Tibial artery (tissue), 4 donors: ENCODE data around the gene NOP9.

Experiments used
- DNase-seq, 2 donors: peaks; one replicate each; pipeline ENCODE4 v3.0.0-alpha.2; 2019
- H3K27ac ChIP-seq, 2 donors: fragments of 200-600 bp; sonication (generic) in 1 of 2; 1 replicate in 1 of 2; 2 replicates in 1 of 2; pipeline ENCODE4 v1.5.1; 2018 to 2019; ENCODE audit warnings: mild to moderate bottlenecking in 1 of 2
- H3K27me3 ChIP-seq, 2 donors: fragments of 200-600 bp; sonication (generic) in 1 of 2; one replicate each; pipeline versions ENCODE4 v1.5.1 to v1.6.0; 2016 to 2019
- H3K36me3 ChIP-seq, 3 donors: fragments of 200-600 bp; sonication (generic) in 2 of 3; one replicate each; pipeline ENCODE4 v1.5.1; 2016 to 2019; ENCODE audit warnings: mild to moderate bottlenecking in 2 of 3
- H3K4me1 ChIP-seq, 4 donors: fragments of 200-600 bp; sonication (generic) in 2 of 4; 1 replicate in 3 of 4; 2 replicates in 1 of 4; pipeline ENCODE4 v1.5.1; 2016 to 2019
- H3K4me3 ChIP-seq, 2 donors: fragments of 200-600 bp; sonication (generic) in 1 of 2; 1 replicate in 1 of 2; 2 replicates in 1 of 2; pipeline ENCODE4 v1.5.1; 2018 to 2019; ENCODE audit warnings: mild to moderate bottlenecking in 2 of 2
- H3K9me3 ChIP-seq, 3 donors: fragments of 200-600 bp; sonication (generic) in 1 of 3; one replicate each; pipeline ENCODE4 v1.5.1; 2016 to 2019
- CTCF ChIP-seq, 2 experiments: fragments of 200-600 bp in 1 of 2; fragments of 450-650 bp in 1 of 2; IDR thresholded peaks; one replicate each; pipeline ENCODE4 v1.5.1; 2017 to 2019; ENCODE audit warnings: antibody characterized with exemption in 2 of 2, mild to moderate bottlenecking in 1 of 2, moderate library complexity in 1 of 2
- intact Hi-C: fragments of 100-400 bp; cut with DNase I; formaldehyde crosslinking; loops from one replicate; pipeline ENCODE4 v1.15.0; 2023; ENCODE audit warnings: low total_unique reads

NOP9 gene

GRCh38 chr14:24356208-24356607 lies 56.6 kb downstream of the NOP9 start:
- TF ChIP-seq CTCF (IDR thresholded peaks at IDR 0.05): no peak
- intact Hi-C loops: no loop called here
- DNase-seq: no peak

More at GRCh38 chr14:24356208-24356607, 56.6 kb downstream of the NOP9 start:
- H3K4me3 ChIP-seq: no peak overlapping the region
- H3K4me1 ChIP-seq: no peaks in the 10 kb centered on the region
- no peaks in the 10 kb centered on the region for H3K9me3 ChIP-seq
- H3K27ac ChIP-seq: no peak overlapping the region
- no peaks in the 10 kb centered on the region for H3K36me3 ChIP-seq
- peaks cover 0 to 30% of the 10 kb centered on the region in 2 donors for H3K27me3 ChIP-seq
